SK-N-SH (cell line): ENCODE results near the gene FRRS1L. TPM values are rescaled to one million over a fixed set of nuclear protein-coding genes. Genes with fewer than 3 reads are reported as not detected.

Source experiments
- CTCF ChIA-PET: fragments of 300-600, 350-600 bp; formaldehyde crosslinking; extraction: SDS; loops from one replicate; lab custom pipeline; 2021; lab: Yijun Ruan, JAX
- POLR2A ChIA-PET: fragments of 350-600 bp; sonication (Branson Sonifier 250); formaldehyde crosslinking; extraction: SDS; loops from one replicate; lab custom pipeline; 2020; ENCODE audit warnings: antibody characterized with exemption, inconsistent platforms; lab: Yijun Ruan, JAX
- DNase-seq: peaks from one replicate; pipeline ENCODE4 v3.0.0; 2012
- H2AFZ ChIP-seq: fragments of 200-600 bp; sonication (generic); 2 replicates; pipeline ENCODE4 v1.8.1; 2016; ENCODE audit warnings: antibody characterized with exemption, mild to moderate bottlenecking, low read depth
- H3F3A ChIP-seq: fragments of 200-600 bp; sonication (generic); replicated peaks from 2 replicates; pipeline ENCODE3; 2016; ENCODE audit warnings: antibody characterized with exemption, mild to moderate bottlenecking; ENCODE audit not compliant: insufficient read depth
- H3K27ac ChIP-seq, 2 experiments: fragments of 200-500 bp in 1 of 2; fragments of 200-600 bp in 1 of 2; sonication (Bioruptor generic) in 1 of 2; sonication (generic), shearing (Covaris generic) in 1 of 2; 2 replicates each; pipeline versions ENCODE4 v1.5.1 to v1.6.1; 2014 to 2016; ENCODE audit warnings: low read depth in 2 of 2, inconsistent platforms in 1 of 2, low read length in 1 of 2, mild to moderate bottlenecking in 1 of 2, mixed read lengths in 1 of 2
- H3K27me3 ChIP-seq: fragments of 200-600 bp; sonication (generic), shearing (Covaris generic); 2 replicates; pipeline ENCODE4 v1.6.1; 2016; ENCODE audit warnings: mixed run types; ENCODE audit not compliant: insufficient read depth
- H3K36me3 ChIP-seq, 2 experiments: fragments of 200-500 bp in 1 of 2; fragments of 200-600 bp in 1 of 2; sonication (Bioruptor generic) in 1 of 2; sonication (generic) in 1 of 2; replicated peaks in 1 of 2; 2 replicates each; pipeline versions ENCODE3 to v1.5.1; 2014 to 2016; ENCODE audit warnings: low read length in 1 of 2, mild to moderate bottlenecking in 1 of 2; ENCODE audit not compliant: insufficient read depth in 2 of 2, control insufficient read depth in 1 of 2
- H3K4me1 ChIP-seq, 2 experiments: fragments of 200-500 bp in 1 of 2; fragments of 200-600 bp in 1 of 2; sonication (Bioruptor generic) in 1 of 2; sonication (generic), shearing (Covaris generic) in 1 of 2; 2 replicates each; pipeline versions ENCODE4 v1.5.1 to v1.6.1; 2014 to 2016; ENCODE audit warnings: low read depth in 1 of 2, low read length in 1 of 2, mixed run types in 1 of 2; ENCODE audit not compliant: insufficient read depth in 2 of 2, control insufficient read depth in 1 of 2
- H3K4me2 ChIP-seq: fragments of 200-600 bp; sonication (generic), shearing (Covaris generic); 2 replicates; pipeline ENCODE4 v1.6.1; 2017; ENCODE audit warnings: mixed run types
- H3K4me3 ChIP-seq, 2 experiments: fragments of 200-500 bp in 1 of 2; fragments of 200-600 bp in 1 of 2; sonication (Bioruptor generic) in 1 of 2; sonication (generic), shearing (Covaris generic) in 1 of 2; 2 replicates each; pipeline versions ENCODE4 v1.5.1 to v1.8.1; 2014 to 2016; ENCODE audit warnings: low read depth in 2 of 2, inconsistent platforms in 1 of 2, low read length in 1 of 2, mild to moderate bottlenecking in 1 of 2, mixed read lengths in 1 of 2, moderate library complexity in 1 of 2
- H3K79me2 ChIP-seq: fragments of 200-600 bp; sonication (generic); 2 replicates; pipeline ENCODE4 v1.8.1; 2017; ENCODE audit warnings: mild to moderate bottlenecking; ENCODE audit not compliant: insufficient read depth
- H3K9ac ChIP-seq: fragments of 200-600 bp; sonication (generic); 2 replicates; pipeline ENCODE4 v1.6.1; 2017; ENCODE audit warnings: mixed run types
- H3K9me2 ChIP-seq: fragments of 200-600 bp; sonication (generic); 2 replicates; pipeline ENCODE4 v1.6.1; 2017; ENCODE audit warnings: mixed run types
- H3K9me3 ChIP-seq: fragments of 200-600 bp; sonication (generic); 2 replicates; pipeline ENCODE4 v1.6.1; 2017; ENCODE audit warnings: mixed run types, mild to moderate bottlenecking, moderate library complexity
- H4K20me1 ChIP-seq: fragments of 200-600 bp; sonication (generic); 2 replicates; pipeline ENCODE4 v1.6.1; 2017; ENCODE audit warnings: mild to moderate bottlenecking, mixed run types; ENCODE audit not compliant: insufficient read depth
- CTCF ChIP-seq: fragments of 200-600 bp; sonication (generic); IDR thresholded peaks from 2 replicates; pipeline ENCODE4 v1.6.1; 2017; ENCODE audit warnings: antibody characterized with exemption, mild to moderate bottlenecking, moderate library complexity
- EP300 ChIP-seq, 2 experiments: IDR thresholded peaks; 2 replicates each; pipeline versions ENCODE4 v1.4.0 to v1.6.1; 2012; ENCODE audit warnings: borderline replicate concordance in 1 of 2, low read depth in 1 of 2, low read length in 1 of 2
- FOSL2 ChIP-seq: IDR thresholded peaks from 2 replicates; pipeline ENCODE4 v1.4.0; 2012; ENCODE audit warnings: low read depth, mild to moderate bottlenecking, moderate library complexity, borderline replicate concordance
- FOXM1 ChIP-seq: IDR thresholded peaks from 2 replicates; pipeline ENCODE4 v1.4.0; 2012; ENCODE audit warnings: low read depth, mild to moderate bottlenecking
- GABPA ChIP-seq: IDR thresholded peaks from 2 replicates; pipeline ENCODE4 v1.4.0; 2012; ENCODE audit warnings: low read depth, mild to moderate bottlenecking
- JUND ChIP-seq: IDR thresholded peaks from 2 replicates; pipeline ENCODE4 v1.4.0; 2012
- POLR2AphosphoS5 ChIP-seq: IDR thresholded peaks from 2 replicates; pipeline ENCODE4 v1.6.1; 2012; ENCODE audit warnings: low read depth, low read length
- RFX5 ChIP-seq: IDR thresholded peaks from 2 replicates; pipeline ENCODE4 v1.6.1; 2012; ENCODE audit warnings: mild to moderate bottlenecking, improper control_type of control experiment, low read length
- RXRA ChIP-seq: IDR thresholded peaks from 2 replicates; pipeline ENCODE4 v1.4.0; 2012; ENCODE audit warnings: low read depth, mild to moderate bottlenecking, borderline replicate concordance
- SIN3A ChIP-seq: IDR thresholded peaks from 2 replicates; pipeline ENCODE4 v1.6.1; 2012; ENCODE audit warnings: low read depth, mild to moderate bottlenecking, low read length, moderate library complexity, borderline replicate concordance
- YY1 ChIP-seq: IDR thresholded peaks from 2 replicates; pipeline ENCODE4 v1.4.0; 2012; ENCODE audit warnings: low read depth, mild to moderate bottlenecking
- ZBTB33 ChIP-seq: IDR thresholded peaks from 2 replicates; pipeline ENCODE4 v1.4.0; 2012; ENCODE audit warnings: low read depth, borderline replicate concordance
- WGBS: methylation state at CpG from one replicate; pipeline ENCODE4 v1.1.6; 2017; ENCODE audit warnings: low lambda C conversion rate; 5-methylcytosine and 5-hydroxymethylcytosine counted together
- polyA plus RNA-seq, 3 experiments: library from polyadenylated mRNA; depleted of rRNA; stranded (reverse); fragments of >200 nt; gene quantifications; 2 replicates each; pipeline ENCODE4 v1.2.3, GENCODE V29; 2012
- TF ChIP-seq, protein P1 (sequence below): fragments of 150-350 bp; IDR thresholded peaks from 2 replicates; pipeline ENCODE4 v1.6.1; 2017; ENCODE audit warnings: antibody characterized with exemption, low read length, low read depth, borderline replicate concordance

Gene FRRS1L
- polyA plus RNA-seq, 1 of the 3 experiments (the other 2 are of a cell fraction), result 3.7 TPM

DNA sequence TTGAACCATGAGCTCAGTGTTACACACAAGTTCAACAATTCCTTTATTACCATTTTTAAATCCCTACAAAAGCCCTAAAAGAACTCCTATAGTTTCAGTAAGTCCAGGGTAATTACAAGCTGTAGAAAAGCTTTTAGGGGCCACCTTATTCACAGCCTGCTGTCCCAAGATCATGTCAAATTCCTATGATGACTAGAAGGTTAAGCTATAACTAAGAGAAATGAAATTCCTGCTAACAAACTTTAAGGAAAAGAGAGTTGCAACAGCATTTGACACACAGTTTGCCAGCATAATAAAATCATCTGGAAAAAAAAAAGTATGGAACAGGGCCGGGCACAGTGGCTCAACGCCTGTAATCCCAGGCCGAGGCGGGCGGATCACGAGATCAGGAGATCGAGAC is 78.8 kb downstream of the FRRS1L start:
- DNase-seq, result no peak
- no peaks in the 10 kb centered on the region for H3K27me3 ChIP-seq
- no peaks in the 10 kb centered on the region; a peak in 1 of 4 replicates for H3K4me1 ChIP-seq
- H3K9me2 ChIP-seq, result no peaks in the 10 kb centered on the region
- CTCF ChIA-PET, result interaction anchor here (1.7 kb wide), 1 partner anchor 9 kb away, joined by 3 read pairs; no protein-coding TSS in a partner anchor
- H3K27ac ChIP-seq, result no peak overlapping the region
- POLR2A ChIA-PET, result no interaction called here
- no peaks in the 10 kb centered on the region for H3K9me3 ChIP-seq
- 96% methylated on average over 7 of the region's 7 CpGs for WGBS
- peaks cover 3% of the 10 kb centered on the region for H3F3A ChIP-seq
- H3K9ac ChIP-seq, result no peak overlapping the region
- peaks cover 49 to 81% of the 10 kb centered on the region in 2 experiments for H3K36me3 ChIP-seq
- H3K4me2 ChIP-seq, result no peak overlapping the region
- H3K4me3 ChIP-seq, result no peak overlapping the region
- no peaks in the 10 kb centered on the region for H4K20me1 ChIP-seq
- H3K79me2 ChIP-seq, result peaks cover 70% of the 10 kb centered on the region
- H2AFZ ChIP-seq, result no peak overlapping the region
- TF ChIP-seq SIN3A (no peak), FOSL2 (peak; percentile 9; the same call in 1 of the 2 replicates), GABPA (no peak), RXRA (no peak)

DNA sequence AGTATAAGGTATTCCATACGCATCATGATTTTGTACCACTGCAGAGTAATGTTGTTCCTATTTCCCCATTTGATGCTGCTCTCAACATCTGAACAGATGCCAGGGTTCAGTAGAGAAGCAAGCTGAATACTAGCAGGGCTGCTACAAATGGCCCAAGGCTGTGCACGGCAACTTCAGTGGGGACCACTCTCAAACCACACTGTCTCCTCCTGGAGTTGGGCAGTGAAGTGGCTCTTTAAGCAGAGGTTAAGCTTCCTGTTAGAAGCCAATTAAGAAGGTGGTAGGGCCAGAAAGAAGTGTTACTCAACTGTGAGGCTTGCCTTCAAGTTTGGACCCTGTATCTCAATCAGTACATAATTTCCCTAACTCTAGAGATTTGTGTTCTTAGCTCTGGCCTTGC is 79.3 kb downstream of the FRRS1L start:
- Histone ChIP-seq H4K20me1 (no peaks in the 10 kb centered on the region), H3K9ac (no peak overlapping the region), H3K9me3 (no peaks in the 10 kb centered on the region), H2AFZ (no peak overlapping the region), H3F3A (peaks cover 2% of the 10 kb centered on the region), H3K4me3 (no peak overlapping the region)
- DNase-seq, result no peak
- POLR2A ChIA-PET, result no interaction called here
- WGBS, result 98% methylated on average over 2 of the region's 2 CpGs
- TF ChIP-seq, protein P1, sequence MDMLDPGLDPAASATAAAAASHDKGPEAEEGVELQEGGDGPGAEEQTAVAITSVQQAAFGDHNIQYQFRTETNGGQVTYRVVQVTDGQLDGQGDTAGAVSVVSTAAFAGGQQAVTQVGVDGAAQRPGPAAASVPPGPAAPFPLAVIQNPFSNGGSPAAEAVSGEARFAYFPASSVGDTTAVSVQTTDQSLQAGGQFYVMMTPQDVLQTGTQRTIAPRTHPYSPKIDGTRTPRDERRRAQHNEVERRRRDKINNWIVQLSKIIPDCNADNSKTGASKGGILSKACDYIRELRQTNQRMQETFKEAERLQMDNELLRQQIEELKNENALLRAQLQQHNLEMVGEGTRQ, result no peak
- TF ChIP-seq, all 33 proteins: peak for 0
- H3K36me3 ChIP-seq, result peaks cover 47 to 77% of the 10 kb centered on the region in 2 experiments
- H3K4me2 ChIP-seq, result no peak overlapping the region
- CTCF ChIA-PET, result interaction anchor here (1.7 kb wide), 1 partner anchor 9 kb away, joined by 3 read pairs; no protein-coding TSS in a partner anchor
- H3K27ac ChIP-seq, result no peak overlapping the region
- H3K9me2 ChIP-seq, result no peaks in the 10 kb centered on the region
- no peaks in the 10 kb centered on the region for H3K27me3 ChIP-seq
- no peaks in the 10 kb centered on the region; a peak in 1 of 4 replicates for H3K4me1 ChIP-seq
- H3K79me2 ChIP-seq, result peaks cover 65% of the 10 kb centered on the region

GRCh38 chr9:109086221-109086620 is 80.8 kb downstream of the FRRS1L start:
- Histone ChIP-seq H3F3A (no peaks in the 10 kb centered on the region), H3K79me2 (peaks cover 64% of the 10 kb centered on the region; the same call in 1 of the 2 replicates), H3K36me3 (peaks cover 47 to 66% of the 10 kb centered on the region in 2 experiments), H2AFZ (no peak overlapping the region), H3K9me3 (no peaks in the 10 kb centered on the region), H3K4me2 (no peak overlapping the region), H3K27ac (no peak overlapping the region), H3K4me1 (peaks cover 0 to 3% of the 10 kb centered on the region in 2 experiments; a peak in 2 of 4 replicates), H3K27me3 (no peaks in the 10 kb centered on the region), H3K9ac (no peak overlapping the region), H3K4me3 (no peak overlapping the region), H3K9me2 (no peaks in the 10 kb centered on the region), H4K20me1 (no peaks in the 10 kb centered on the region)
- 93% methylated on average over 3 of the region's 3 CpGs for WGBS
- TF ChIP-seq EP300 (IDR thresholded peaks at IDR 0.05; ENCODE audit: borderline replicate concordance in 1 of 2, low read depth in 1 of 2, low read length in 1 of 2) (no peak), YY1 (no peak), RFX5 (no peak), FOXM1 (no peak), GABPA (no peak), JUND (no peak; the same call in 1 of the 2 replicates), ZBTB33 (no peak), POLR2AphosphoS5 (no peak), CTCF (peak; percentile 15; the same call in 1 of the 2 replicates)
- ChIA-PET CTCF (no interaction called here), POLR2A (no interaction called here)
- no peak for DNase-seq
